ENCODE results near the gene GAGE12H.
"Not testable (repeated sequence)": the region's sequence is repeated elsewhere in the genome, so short reads cannot be mapped to it uniquely, and the experiment has no call there.

The GAGE12H gene, protein sequence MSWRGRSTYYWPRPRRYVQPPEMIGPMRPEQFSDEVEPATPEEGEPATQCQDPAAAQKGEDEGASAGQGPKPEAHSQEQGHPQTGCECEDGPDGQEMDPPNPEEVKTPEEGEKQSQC

DNA sequence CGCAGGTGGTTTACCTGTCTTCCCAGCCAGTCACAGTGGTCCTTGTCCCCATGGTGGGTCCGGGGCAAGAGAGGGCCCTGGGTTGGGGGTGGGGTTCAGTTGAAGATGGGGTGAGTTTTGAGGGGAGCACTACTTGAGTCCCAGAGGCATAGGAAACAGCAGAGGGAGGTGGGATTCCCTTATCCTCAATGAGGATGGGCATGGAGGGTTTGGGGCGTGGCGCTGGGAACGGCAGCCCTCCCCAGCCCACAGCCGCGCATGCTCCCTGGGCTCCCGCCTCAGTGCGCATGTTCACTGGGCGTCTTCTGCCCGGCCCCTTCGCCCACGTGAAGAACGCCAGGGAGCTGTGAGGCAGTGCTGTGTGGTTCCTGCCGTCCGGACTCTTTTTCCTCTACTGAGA lies at the start of gene GAGE12H:
Gene GAGE12H (plus strand): TSS at position 301 of the 400 bp plus-strand sequence. CDS start 1,155 bp downstream, outside the sequence.
- H3K4me3 ChIP-seq (ENCODE audit: control insufficient read depth, low read depth, low read length); DNase-seq (ENCODE audit: low read depth): not testable (repeated sequence)

DNA sequence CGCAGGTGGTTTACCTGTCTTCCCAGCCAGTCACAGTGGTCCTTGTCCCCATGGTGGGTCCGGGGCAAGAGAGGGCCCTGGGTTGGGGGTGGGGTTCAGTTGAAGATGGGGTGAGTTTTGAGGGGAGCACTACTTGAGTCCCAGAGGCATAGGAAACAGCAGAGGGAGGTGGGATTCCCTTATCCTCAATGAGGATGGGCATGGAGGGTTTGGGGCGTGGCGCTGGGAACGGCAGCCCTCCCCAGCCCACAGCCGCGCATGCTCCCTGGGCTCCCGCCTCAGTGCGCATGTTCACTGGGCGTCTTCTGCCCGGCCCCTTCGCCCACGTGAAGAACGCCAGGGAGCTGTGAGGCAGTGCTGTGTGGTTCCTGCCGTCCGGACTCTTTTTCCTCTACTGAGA lies 47.9 kb upstream of the GAGE12H start, which contains the start of gene GAGE12C:
Gene GAGE12C (plus strand): TSS at position 301 of the 400 bp plus-strand sequence. CDS start 1,155 bp downstream, outside the sequence.
- DNase-seq (ENCODE audit: low read depth): not testable (repeated sequence)

DNA sequence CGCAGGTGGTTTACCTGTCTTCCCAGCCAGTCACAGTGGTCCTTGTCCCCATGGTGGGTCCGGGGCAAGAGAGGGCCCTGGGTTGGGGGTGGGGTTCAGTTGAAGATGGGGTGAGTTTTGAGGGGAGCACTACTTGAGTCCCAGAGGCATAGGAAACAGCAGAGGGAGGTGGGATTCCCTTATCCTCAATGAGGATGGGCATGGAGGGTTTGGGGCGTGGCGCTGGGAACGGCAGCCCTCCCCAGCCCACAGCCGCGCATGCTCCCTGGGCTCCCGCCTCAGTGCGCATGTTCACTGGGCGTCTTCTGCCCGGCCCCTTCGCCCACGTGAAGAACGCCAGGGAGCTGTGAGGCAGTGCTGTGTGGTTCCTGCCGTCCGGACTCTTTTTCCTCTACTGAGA lies 38.3 kb upstream of the GAGE12H start, which contains the start of gene GAGE12D:
Gene GAGE12D (plus strand): TSS at position 301 of the 400 bp plus-strand sequence. CDS start 1,155 bp downstream, outside the sequence.
- not testable (repeated sequence) for DNase-seq (ENCODE audit: low read depth); H3K4me3 ChIP-seq (ENCODE audit: control insufficient read depth, low read depth, low read length)

More for the DNA sequence above, 47.9 kb upstream of the GAGE12H start, which contains the start of gene GAGE12C:
- not testable (repeated sequence) for H3K4me3 ChIP-seq (ENCODE audit: control insufficient read depth, low read depth, low read length)

DNA sequence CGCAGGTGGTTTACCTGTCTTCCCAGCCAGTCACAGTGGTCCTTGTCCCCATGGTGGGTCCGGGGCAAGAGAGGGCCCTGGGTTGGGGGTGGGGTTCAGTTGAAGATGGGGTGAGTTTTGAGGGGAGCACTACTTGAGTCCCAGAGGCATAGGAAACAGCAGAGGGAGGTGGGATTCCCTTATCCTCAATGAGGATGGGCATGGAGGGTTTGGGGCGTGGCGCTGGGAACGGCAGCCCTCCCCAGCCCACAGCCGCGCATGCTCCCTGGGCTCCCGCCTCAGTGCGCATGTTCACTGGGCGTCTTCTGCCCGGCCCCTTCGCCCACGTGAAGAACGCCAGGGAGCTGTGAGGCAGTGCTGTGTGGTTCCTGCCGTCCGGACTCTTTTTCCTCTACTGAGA lies 28.8 kb upstream of the GAGE12H start, which contains the start of gene GAGE12E:
Gene GAGE12E (plus strand): TSS at position 301 of the 400 bp plus-strand sequence. CDS start 1,155 bp downstream, outside the sequence.
- H3K4me3 ChIP-seq (ENCODE audit: control insufficient read depth, low read depth, low read length); DNase-seq (ENCODE audit: low read depth): not testable (repeated sequence)

DNA sequence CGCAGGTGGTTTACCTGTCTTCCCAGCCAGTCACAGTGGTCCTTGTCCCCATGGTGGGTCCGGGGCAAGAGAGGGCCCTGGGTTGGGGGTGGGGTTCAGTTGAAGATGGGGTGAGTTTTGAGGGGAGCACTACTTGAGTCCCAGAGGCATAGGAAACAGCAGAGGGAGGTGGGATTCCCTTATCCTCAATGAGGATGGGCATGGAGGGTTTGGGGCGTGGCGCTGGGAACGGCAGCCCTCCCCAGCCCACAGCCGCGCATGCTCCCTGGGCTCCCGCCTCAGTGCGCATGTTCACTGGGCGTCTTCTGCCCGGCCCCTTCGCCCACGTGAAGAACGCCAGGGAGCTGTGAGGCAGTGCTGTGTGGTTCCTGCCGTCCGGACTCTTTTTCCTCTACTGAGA lies 19.2 kb upstream of the GAGE12H start, which contains the start of gene GAGE12F:
Gene GAGE12F (plus strand): TSS at position 301 of the 400 bp plus-strand sequence. CDS start 1,155 bp downstream, outside the sequence.
- DNase-seq (ENCODE audit: low read depth); H3K4me3 ChIP-seq (ENCODE audit: control insufficient read depth, low read depth, low read length): not testable (repeated sequence)

DNA sequence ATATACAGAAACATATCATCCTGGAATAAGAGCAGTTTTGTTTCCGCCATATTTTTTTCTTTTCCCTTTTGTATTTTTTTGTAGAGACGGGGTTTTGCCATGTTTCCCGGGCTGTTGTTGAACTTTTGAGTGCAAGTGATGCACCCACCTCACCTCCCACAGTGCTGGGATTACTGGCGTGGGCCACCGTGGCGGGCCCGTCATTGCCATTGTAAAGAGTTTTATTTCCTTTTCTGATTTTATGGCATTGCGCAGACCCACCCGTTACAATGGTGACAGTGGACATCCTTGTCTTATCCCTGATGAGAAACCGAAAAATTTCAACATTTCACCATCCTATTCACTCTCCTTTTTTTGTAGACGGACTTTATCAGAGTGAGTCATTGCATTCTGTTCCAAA lies 11.0 kb upstream of the GAGE12H start:
- DNase-seq (ENCODE audit: low read depth); H3K4me3 ChIP-seq (ENCODE audit: control insufficient read depth, low read depth, low read length): not testable (repeated sequence)

DNA sequence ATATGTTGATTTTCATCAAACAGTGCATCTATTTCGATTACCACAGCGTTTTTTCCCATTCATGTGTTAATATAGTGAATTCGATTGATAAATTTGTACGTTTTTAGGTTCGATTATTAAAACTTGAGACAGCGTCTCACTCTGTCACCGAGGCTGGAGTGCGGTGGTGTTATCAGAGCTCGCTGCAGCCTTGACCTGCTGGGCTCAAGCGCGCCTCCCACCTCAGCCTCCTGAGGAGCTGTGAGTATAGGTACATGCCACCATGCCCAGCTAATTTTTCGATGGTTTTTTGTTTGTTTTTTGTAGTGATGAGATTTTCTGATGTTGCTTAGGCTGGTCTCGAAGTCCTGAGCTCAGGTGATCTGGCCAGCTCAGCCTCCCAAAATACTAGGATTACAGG lies 10.6 kb upstream of the GAGE12H start:
- not testable (repeated sequence) for DNase-seq (ENCODE audit: low read depth); H3K4me3 ChIP-seq (ENCODE audit: control insufficient read depth, low read depth, low read length)

DNA sequence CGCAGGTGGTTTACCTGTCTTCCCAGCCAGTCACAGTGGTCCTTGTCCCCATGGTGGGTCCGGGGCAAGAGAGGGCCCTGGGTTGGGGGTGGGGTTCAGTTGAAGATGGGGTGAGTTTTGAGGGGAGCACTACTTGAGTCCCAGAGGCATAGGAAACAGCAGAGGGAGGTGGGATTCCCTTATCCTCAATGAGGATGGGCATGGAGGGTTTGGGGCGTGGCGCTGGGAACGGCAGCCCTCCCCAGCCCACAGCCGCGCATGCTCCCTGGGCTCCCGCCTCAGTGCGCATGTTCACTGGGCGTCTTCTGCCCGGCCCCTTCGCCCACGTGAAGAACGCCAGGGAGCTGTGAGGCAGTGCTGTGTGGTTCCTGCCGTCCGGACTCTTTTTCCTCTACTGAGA lies 9.6 kb upstream of the GAGE12H start, which contains the start of gene GAGE12G:
Gene GAGE12G (plus strand): TSS at position 301 of the 400 bp plus-strand sequence. CDS start 1,155 bp downstream, outside the sequence.
- DNase-seq (ENCODE audit: low read depth): not testable (repeated sequence)

DNA sequence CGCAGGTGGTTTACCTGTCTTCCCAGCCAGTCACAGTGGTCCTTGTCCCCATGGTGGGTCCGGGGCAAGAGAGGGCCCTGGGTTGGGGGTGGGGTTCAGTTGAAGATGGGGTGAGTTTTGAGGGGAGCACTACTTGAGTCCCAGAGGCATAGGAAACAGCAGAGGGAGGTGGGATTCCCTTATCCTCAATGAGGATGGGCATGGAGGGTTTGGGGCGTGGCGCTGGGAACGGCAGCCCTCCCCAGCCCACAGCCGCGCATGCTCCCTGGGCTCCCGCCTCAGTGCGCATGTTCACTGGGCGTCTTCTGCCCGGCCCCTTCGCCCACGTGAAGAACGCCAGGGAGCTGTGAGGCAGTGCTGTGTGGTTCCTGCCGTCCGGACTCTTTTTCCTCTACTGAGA lies 9.4 kb downstream of the GAGE12H start, which contains the start of gene GAGE2A:
Gene GAGE2A (plus strand): TSS at position 301 of the 400 bp plus-strand sequence. CDS start 1,155 bp downstream, outside the sequence.
- not testable (repeated sequence) for H3K4me3 ChIP-seq (ENCODE audit: control insufficient read depth, low read depth, low read length); DNase-seq (ENCODE audit: low read depth)

More for the DNA sequence above, 9.6 kb upstream of the GAGE12H start, which contains the start of gene GAGE12G:
- H3K4me3 ChIP-seq (ENCODE audit: control insufficient read depth, low read depth, low read length): not testable (repeated sequence)

DNA sequence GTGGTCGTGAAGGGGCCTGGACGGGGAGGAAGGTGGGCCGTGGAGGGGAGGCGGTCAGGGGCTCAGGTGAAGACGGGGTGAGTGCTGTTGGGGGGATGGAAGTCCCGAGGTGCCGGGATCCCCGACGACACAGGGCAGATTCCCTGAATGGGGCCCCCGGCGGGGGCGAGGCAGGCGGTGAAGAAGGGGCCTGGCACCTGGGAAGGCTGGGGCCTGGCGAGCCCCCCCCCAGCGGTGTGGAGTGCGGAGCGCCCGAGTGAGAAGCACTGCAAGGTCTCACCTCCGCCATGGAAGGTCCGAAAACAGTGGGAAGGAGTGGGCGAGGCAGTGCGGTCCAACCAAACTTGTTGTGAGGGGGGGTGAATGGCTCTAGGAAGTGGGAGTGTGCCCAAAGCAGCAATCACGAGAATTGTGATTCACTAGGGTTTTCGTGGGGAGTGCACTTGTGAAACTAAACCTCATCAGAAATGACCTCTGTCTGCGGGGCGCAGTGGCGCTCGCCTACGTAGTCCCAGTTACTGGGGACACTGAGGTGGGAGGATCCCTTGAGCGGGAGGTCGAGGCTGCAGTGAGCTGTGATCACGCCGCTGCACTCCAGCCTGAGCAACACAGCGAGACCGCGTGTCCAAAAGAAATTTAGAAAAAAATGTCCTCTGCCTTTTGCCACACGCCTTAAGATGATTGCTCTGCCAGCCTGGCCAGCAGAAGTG lies 10.2 kb downstream of the GAGE12H start:
- DNase-seq (ENCODE audit: low read depth); H3K4me3 ChIP-seq (ENCODE audit: control insufficient read depth, low read depth, low read length): not testable (repeated sequence)

DNA sequence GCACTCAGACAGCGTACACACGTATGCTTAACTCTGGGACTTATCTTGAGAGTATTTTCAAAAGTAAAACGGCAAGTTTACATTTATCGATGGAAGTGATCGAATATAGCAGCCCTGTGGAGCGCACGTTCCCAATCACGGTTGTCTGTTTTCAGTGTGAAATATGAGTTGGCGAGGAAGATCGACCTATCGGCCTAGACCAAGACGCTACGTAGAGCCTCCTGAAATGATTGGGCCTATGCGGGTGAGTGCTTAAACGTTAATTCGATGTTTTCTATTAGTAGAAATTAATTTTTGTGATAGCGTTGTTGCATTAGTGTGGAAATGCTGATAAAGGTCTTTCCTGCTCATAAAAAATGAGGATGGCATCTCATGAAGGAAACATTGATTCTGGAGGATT lies 10.7 kb downstream of the GAGE12H start:
- not testable (repeated sequence) for DNase-seq (ENCODE audit: low read depth); H3K4me3 ChIP-seq (ENCODE audit: control insufficient read depth, low read depth, low read length)

DNA sequence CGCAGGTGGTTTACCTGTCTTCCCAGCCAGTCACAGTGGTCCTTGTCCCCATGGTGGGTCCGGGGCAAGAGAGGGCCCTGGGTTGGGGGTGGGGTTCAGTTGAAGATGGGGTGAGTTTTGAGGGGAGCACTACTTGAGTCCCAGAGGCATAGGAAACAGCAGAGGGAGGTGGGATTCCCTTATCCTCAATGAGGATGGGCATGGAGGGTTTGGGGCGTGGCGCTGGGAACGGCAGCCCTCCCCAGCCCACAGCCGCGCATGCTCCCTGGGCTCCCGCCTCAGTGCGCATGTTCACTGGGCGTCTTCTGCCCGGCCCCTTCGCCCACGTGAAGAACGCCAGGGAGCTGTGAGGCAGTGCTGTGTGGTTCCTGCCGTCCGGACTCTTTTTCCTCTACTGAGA lies 19.0 kb downstream of the GAGE12H start, which contains the start of gene GAGE1:
Gene GAGE1 (plus strand): TSS at position 301 of the 400 bp plus-strand sequence. CDS start 1,155 bp downstream, outside the sequence.
- H3K4me3 ChIP-seq (ENCODE audit: control insufficient read depth, low read depth, low read length); DNase-seq (ENCODE audit: low read depth): not testable (repeated sequence)

DNA sequence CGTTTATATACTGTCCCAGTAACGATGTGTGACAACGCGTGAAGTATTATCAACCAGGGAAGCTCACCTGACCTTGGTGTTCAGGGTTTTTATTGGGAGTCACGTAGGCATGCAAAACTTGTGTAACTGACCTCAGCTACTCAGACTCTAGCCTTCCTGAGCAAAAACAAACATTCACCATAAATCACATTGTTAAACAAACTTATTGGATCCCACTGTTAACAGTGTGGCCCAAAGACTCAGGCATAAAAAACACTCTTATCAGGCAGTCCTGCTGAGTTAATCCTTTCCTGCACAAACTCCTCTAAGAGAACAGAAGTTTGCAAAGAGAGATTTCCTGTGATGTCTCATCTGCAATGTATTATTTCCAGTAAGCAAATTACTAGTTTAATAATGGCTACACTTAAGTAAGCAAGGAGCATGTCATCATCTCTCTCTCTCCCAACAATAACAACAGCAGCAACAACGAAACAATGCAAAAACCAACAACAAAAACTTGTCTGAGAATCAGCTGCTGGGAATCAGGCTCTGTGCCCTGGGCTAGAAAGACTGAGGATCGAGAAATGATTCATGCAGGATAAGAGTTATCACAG lies 31.1 kb downstream of the GAGE12H start:
- no peak for DNase-seq (ENCODE audit: low read depth)
- no peak overlapping the region for H3K4me3 ChIP-seq (ENCODE audit: control insufficient read depth, low read depth, low read length)
- TF ChIP-seq, protein P1, sequence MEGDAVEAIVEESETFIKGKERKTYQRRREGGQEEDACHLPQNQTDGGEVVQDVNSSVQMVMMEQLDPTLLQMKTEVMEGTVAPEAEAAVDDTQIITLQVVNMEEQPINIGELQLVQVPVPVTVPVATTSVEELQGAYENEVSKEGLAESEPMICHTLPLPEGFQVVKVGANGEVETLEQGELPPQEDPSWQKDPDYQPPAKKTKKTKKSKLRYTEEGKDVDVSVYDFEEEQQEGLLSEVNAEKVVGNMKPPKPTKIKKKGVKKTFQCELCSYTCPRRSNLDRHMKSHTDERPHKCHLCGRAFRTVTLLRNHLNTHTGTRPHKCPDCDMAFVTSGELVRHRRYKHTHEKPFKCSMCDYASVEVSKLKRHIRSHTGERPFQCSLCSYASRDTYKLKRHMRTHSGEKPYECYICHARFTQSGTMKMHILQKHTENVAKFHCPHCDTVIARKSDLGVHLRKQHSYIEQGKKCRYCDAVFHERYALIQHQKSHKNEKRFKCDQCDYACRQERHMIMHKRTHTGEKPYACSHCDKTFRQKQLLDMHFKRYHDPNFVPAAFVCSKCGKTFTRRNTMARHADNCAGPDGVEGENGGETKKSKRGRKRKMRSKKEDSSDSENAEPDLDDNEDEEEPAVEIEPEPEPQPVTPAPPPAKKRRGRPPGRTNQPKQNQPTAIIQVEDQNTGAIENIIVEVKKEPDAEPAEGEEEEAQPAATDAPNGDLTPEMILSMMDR (IDR thresholded peaks at IDR 0.05; ENCODE audit: control insufficient read depth, insufficient read depth, low read depth, low read length, missing control alignments): no peak

Data from AG09309 (cell line).